ENCODE results near the gene ST3GAL3.

DNA sequence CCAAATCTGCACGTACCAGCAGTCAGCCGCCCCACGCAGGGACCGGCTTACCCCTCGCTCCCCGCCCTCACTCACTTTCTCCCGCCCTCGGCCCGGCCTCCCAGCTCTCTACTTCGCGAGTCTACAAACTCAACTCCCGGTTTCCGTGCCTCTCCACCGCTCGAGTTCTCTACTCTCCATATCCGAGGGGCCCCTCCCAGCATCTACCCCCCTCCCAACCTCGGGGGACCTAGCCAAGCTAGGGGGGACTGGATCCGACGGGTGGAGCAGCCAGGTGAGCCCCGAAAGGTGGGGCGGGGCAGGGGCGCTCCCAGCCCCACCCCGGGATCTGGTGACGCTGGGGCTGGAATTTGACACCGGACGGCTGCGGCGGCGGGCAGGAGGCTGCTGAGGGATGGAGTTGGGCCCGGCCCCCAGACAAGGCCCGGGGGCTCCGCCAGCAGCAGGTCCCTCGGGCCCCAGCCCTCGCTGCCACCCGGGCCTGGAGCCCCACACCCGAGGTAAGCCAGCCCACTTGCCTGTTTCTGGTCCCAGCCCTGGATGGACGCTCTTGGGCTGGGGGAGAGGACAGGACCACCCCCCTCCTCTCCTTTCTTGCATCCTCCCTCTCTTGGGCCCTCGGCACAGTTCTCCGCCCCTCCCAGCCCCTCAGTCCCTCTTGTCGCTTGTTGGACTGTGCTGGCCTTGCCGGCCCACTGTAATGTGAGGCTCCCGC is 226.2 kb downstream of the ST3GAL3 start, which contains the start of gene ARTN:
- TF ChIP-seq EZH2 (IDR thresholded peaks at IDR 0.05; ENCODE audit: borderline replicate concordance, low read depth, low read length, severe bottlenecking): no peak
- TF ChIP-seq, protein P1, sequence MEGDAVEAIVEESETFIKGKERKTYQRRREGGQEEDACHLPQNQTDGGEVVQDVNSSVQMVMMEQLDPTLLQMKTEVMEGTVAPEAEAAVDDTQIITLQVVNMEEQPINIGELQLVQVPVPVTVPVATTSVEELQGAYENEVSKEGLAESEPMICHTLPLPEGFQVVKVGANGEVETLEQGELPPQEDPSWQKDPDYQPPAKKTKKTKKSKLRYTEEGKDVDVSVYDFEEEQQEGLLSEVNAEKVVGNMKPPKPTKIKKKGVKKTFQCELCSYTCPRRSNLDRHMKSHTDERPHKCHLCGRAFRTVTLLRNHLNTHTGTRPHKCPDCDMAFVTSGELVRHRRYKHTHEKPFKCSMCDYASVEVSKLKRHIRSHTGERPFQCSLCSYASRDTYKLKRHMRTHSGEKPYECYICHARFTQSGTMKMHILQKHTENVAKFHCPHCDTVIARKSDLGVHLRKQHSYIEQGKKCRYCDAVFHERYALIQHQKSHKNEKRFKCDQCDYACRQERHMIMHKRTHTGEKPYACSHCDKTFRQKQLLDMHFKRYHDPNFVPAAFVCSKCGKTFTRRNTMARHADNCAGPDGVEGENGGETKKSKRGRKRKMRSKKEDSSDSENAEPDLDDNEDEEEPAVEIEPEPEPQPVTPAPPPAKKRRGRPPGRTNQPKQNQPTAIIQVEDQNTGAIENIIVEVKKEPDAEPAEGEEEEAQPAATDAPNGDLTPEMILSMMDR (IDR thresholded peaks at IDR 0.05; ENCODE audit: borderline replicate concordance, extremely low read depth, low read length, poor library complexity, severe bottlenecking): no peak

All from DND-41 (cell line).